HCT116 (cell line): ENCODE results near the gene GJA10. TPM values are rescaled to one million over a fixed set of nuclear protein-coding genes. Genes with fewer than 3 reads are reported as not detected.

Source experiments
- ATAC-seq: fragments of 200-7000 bp; cut with Tn5 transposase; 2 replicates; pipeline ENCODE4 v1.9.1; 2020; ENCODE audit warnings: mild to moderate bottlenecking, moderate library complexity
- BruUV-seq: library from RNA; stranded (reverse); fragments of 400-500 nt; replicated peaks from 2 replicates; lab custom pipeline; 2021; lab: Mats Ljungman, UMichigan
- CTCF ChIA-PET: fragments of 300-600 bp; sonication (Branson Sonifier 250); formaldehyde crosslinking; loops from one replicate; lab custom pipeline; 2021; ENCODE audit warnings: antibody characterized with exemption; lab: Charles Lee
- POLR2A ChIA-PET: fragments of 300-600, 350-600 bp; sonication (Branson Sonifier 250); formaldehyde crosslinking; loops from one replicate; lab custom pipeline; 2021; ENCODE audit warnings: antibody characterized with exemption; lab: Charles Lee
- RAD21 ChIA-PET, 2 experiments: fragments of 300-600 bp; sonication (Branson Sonifier 250); formaldehyde crosslinking; loops; one replicate each; lab custom pipeline; 2023; ENCODE audit warnings: low total read pairs in 2 of 2; ENCODE audit not compliant: uncharacterized antibody in 2 of 2, unreplicated experiment in 2 of 2, low non-redundant PET in 1 of 2; lab: Charles Lee
- DNase-seq: peaks from one replicate; pipeline ENCODE4 v3.0.0-alpha.2; 2010; ENCODE audit warnings: low read depth, low spot score
- H2AFZ ChIP-seq: fragments of 200-600 bp; shearing (Covaris generic), sonication (generic); 2 replicates; pipeline ENCODE4 v1.6.1; 2017; ENCODE audit warnings: low read depth, mixed run types, mixed read lengths, antibody characterized with exemption, low read length; ENCODE audit not compliant: poor library complexity, severe bottlenecking
- H3K27ac ChIP-seq: 2 replicates; pipeline ENCODE4 v1.5.1; 2012; ENCODE audit warnings: low read depth, low read length
- H3K27me3 ChIP-seq: fragments of 200-600 bp; sonication (generic); 2 replicates; pipeline ENCODE4 v1.6.1; 2016; ENCODE audit warnings: mixed run types, low read length, mixed read lengths; ENCODE audit not compliant: insufficient read depth
- H3K36me3 ChIP-seq, 2 experiments: fragments of 200-500 bp in 1 of 2; fragments of 200-600 bp in 1 of 2; sonication (Bioruptor generic) in 1 of 2; sonication (generic) in 1 of 2; 2 replicates each; pipeline versions ENCODE4 v1.5.1 to v1.6.1; 2014 to 2016; ENCODE audit warnings: low read length in 2 of 2, inconsistent platforms in 1 of 2, mixed read lengths in 1 of 2, mixed run types in 1 of 2; ENCODE audit not compliant: insufficient read depth in 2 of 2, control insufficient read depth in 1 of 2
- H3K4me1 ChIP-seq, 2 experiments: fragments of 200-600 bp in 1 of 2; sonication (generic) in 1 of 2; 2 replicates each; pipeline versions ENCODE4 v1.5.1 to v1.6.1; 2012 to 2017; ENCODE audit warnings: low read length in 2 of 2, inconsistent platforms in 1 of 2, mild to moderate bottlenecking in 1 of 2, mixed read lengths in 1 of 2, mixed run types in 1 of 2, moderate library complexity in 1 of 2; ENCODE audit not compliant: insufficient read depth in 2 of 2, control insufficient read depth in 1 of 2
- H3K4me2 ChIP-seq: fragments of 200-600 bp; sonication (generic); 2 replicates; pipeline ENCODE4 v1.6.1; 2017; ENCODE audit warnings: mixed run types, low read length, mixed read lengths
- H3K4me3 ChIP-seq, 2 experiments: fragments of 200-600 bp in 1 of 2; sonication (generic) in 1 of 2; replicated peaks in 1 of 2; 2 replicates each; pipeline ENCODE4 v1.5.1; 2011 to 2016; ENCODE audit warnings: low read length in 2 of 2, control low read depth in 1 of 2, low read depth in 1 of 2, mild to moderate bottlenecking in 1 of 2, mixed read lengths in 1 of 2, mixed run types in 1 of 2
- H3K79me2 ChIP-seq: fragments of 200-600 bp; sonication (generic); 2 replicates; pipeline ENCODE4 v1.6.1; 2017; ENCODE audit warnings: mild to moderate bottlenecking, mixed run types, low read length, moderate library complexity, mixed read lengths; ENCODE audit not compliant: insufficient read depth
- H3K9ac ChIP-seq: fragments of 200-600 bp; sonication (generic); 2 replicates; pipeline ENCODE4 v1.6.1; 2016; ENCODE audit warnings: low read length, mixed read lengths
- H3K9me2 ChIP-seq: fragments of 200-600 bp; sonication (generic), shearing (Covaris generic); 2 replicates; pipeline ENCODE4 v1.6.1; 2017; ENCODE audit warnings: mixed run types, mild to moderate bottlenecking, moderate library complexity; ENCODE audit not compliant: insufficient read depth
- H3K9me3 ChIP-seq, 2 experiments: fragments of 200-500 bp in 1 of 2; fragments of 200-600 bp in 1 of 2; sonication (Bioruptor generic) in 1 of 2; sonication (generic) in 1 of 2; 2 replicates each; pipeline ENCODE4 v1.6.1; 2014 to 2017; ENCODE audit warnings: low read length in 2 of 2, mixed read lengths in 2 of 2, inconsistent platforms in 1 of 2, low read depth in 1 of 2, mild to moderate bottlenecking in 1 of 2, mixed run types in 1 of 2, moderate library complexity in 1 of 2; ENCODE audit not compliant: control insufficient read depth in 1 of 2, insufficient read depth in 1 of 2
- H4K20me1 ChIP-seq: fragments of 200-600 bp; sonication (generic), shearing (Covaris generic); 2 replicates; pipeline ENCODE4 v1.6.1; 2017; ENCODE audit warnings: mixed run types, mild to moderate bottlenecking, moderate library complexity; ENCODE audit not compliant: insufficient read depth
- EGR1 ChIP-seq: IDR thresholded peaks from 2 replicates; pipeline ENCODE4 v1.6.1; 2012; ENCODE audit warnings: low read depth
- JUND ChIP-seq: IDR thresholded peaks from 2 replicates; pipeline ENCODE4 v1.6.1; 2012
- SIN3A ChIP-seq: IDR thresholded peaks from 2 replicates; pipeline ENCODE4 v1.6.1; 2012; ENCODE audit warnings: low read depth
- SRF ChIP-seq: IDR thresholded peaks from 2 replicates; pipeline ENCODE4 v1.6.1; 2012; ENCODE audit warnings: low read depth
- TCF7L2 ChIP-seq: IDR thresholded peaks from 2 replicates; pipeline ENCODE4 v1.7.0; 2011; ENCODE audit warnings: borderline replicate concordance, inconsistent platforms; ENCODE audit not compliant: insufficient read depth, insufficient read length; ENCODE audit errors: extremely low read depth
- ZFX ChIP-seq: fragments of 450-650 bp; IDR thresholded peaks from 2 replicates; pipeline ENCODE4 v1.6.1; 2017
- intact Hi-C: fragments of 100-400 bp; cut with micrococcal nuclease; formaldehyde crosslinking; loops from 2 replicates; pipeline ENCODE4 v1.10.0; 2022
- total RNA-seq: library from RNA; stranded (reverse); gene quantifications from one replicate; pipeline ENCODE4 v1.2.1, GENCODE V29; 2021; ENCODE audit not compliant: unreplicated experiment

Gene GJA10
- total RNA-seq, 1 experiment from 2014 or later = not detected

DNA sequence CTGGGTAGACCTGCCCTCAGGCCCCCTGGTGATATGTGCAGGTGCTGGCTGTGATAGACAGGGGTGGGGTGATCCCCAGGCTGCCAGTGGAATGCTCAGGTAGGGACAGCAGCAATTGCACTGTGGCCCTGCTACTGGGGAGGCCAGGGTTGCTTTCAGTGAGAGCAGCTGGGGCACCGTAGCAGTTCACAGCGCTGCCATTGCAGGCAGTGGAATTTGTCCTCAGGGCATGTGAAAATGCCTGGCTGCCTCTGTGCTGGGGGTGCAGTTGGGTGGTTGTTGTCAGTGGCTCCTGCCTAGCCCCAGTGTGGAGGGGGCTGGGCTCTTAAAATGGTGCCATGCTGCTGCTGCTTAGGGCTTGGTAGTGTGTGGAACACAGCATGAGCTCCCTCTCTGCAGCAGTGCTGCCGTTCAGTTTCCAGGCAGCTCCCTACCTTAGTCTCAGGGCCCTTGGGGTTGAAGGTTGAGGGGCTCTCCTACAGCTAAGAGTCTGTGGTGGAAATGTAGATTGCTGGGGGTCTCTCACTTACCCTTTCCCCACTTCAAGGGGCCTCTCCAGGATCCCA is 23.6 kb downstream of the GJA10 start:
- Histone ChIP-seq H3K79me2 (no peaks in the 10 kb centered on the region), H3K4me2 (no peak overlapping the region), H3K9ac (no peak overlapping the region), H3K36me3 (no peaks in the 10 kb centered on the region), H3K4me3 (no peak overlapping the region), H3K4me1 (peaks cover 2 to 13% of the 10 kb centered on the region in 2 experiments; a peak in 3 of 4 replicates), H3K27me3 (no peaks in the 10 kb centered on the region), H3K9me2 (no peaks in the 10 kb centered on the region), H2AFZ (no peak overlapping the region), H3K27ac (no peak overlapping the region), H4K20me1 (no peaks in the 10 kb centered on the region), H3K9me3 (no peaks in the 10 kb centered on the region)
- ATAC-seq = no peak
- intact Hi-C loops = no loop called here
- BruUV-seq = no TSS peak
- ChIA-PET CTCF (no interaction called here), RAD21 (no interaction called here), POLR2A (no interaction called here)
- DNase-seq = no peak
- TF ChIP-seq EGR1 (no peak), TCF7L2 (no peak), ZFX (no peak), JUND (no peak), SRF (no peak)

- no peak for DNase-seq
These were observed 26.9 kb downstream of the GJA10 start for GRCh38 chr6:89921197-89921596.

More at GRCh38 chr6:89921197-89921596, 26.9 kb downstream of the GJA10 start:
- Histone ChIP-seq H3K9ac (no peak overlapping the region), H3K4me3 (no peak overlapping the region), H3K4me2 (peak overlapping the region; percentile 28; the same call in 1 of the 2 replicates), H4K20me1 (no peaks in the 10 kb centered on the region), H3K4me1 (peaks cover 2 to 13% of the 10 kb centered on the region in 2 experiments; a peak in 3 of 4 replicates), H2AFZ (no peak overlapping the region), H3K79me2 (no peaks in the 10 kb centered on the region), H3K27me3 (no peaks in the 10 kb centered on the region), H3K27ac (no peak overlapping the region), H3K36me3 (no peaks in the 10 kb centered on the region), H3K9me3 (no peaks in the 10 kb centered on the region), H3K9me2 (no peaks in the 10 kb centered on the region)
- no peak for TF ChIP-seq SIN3A
- ChIA-PET CTCF (interaction anchor here (1.4 kb wide), 1 partner anchor 19 kb away, joined by 4 read pairs; no protein-coding TSS in a partner anchor), POLR2A (no interaction called here), RAD21 (no interaction called here)
- 0 out of 2 replicates have a peak, but pooled peaks have one; percentile 34 for ATAC-seq
- no TSS peak for BruUV-seq
- intact Hi-C loops = no loop called here
